SK-N-DZ (cell line): ENCODE results near the gene PLCB4.

Experiments used
- DNase-seq: peaks from one replicate; pipeline ENCODE4 v3.0.0-alpha.2; 2015; ENCODE audit warnings: low spot score

The PLCB4 gene

DNA sequence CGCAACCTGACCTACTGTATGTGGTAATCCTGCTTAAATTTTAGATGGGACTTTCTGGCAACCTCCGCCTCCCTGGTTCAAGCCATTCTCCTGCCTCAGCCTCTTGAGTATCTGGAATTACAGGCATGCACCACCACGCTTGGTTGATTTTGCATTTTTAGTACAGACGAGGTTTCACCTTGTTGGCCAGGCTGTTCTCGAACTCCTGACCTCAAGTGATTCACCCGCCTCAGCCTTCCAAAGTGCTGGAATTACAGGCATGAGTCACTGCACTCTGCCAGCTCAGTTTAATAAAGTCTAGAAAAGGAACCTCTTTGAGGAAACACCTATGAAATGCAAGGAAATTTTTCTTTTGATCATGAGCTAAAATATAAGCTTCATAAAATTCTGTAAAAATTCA, 9.0 kb upstream of the PLCB4 start:
- DNase-seq = no peak

DNA sequence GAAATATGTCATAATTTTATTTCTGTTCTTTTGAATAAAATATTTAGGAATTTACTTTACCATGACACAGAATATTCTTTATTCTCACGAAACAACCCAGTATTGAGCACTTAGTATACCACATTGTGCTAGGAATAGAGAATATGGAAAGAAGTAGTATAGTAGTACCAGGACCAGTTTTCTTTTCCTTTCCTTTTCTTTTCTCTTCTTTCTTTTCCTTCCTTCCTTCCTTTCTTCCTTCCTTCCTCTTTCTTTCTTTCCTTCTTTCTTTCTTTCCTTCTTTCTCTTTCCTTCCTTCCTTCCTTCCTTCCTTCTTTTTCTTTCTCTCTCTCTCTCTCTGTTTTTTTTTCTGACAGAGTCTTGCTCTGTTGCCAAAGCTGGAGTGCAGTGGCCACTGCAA, 7.5 kb upstream of the PLCB4 start:
- no peak for DNase-seq

DNA sequence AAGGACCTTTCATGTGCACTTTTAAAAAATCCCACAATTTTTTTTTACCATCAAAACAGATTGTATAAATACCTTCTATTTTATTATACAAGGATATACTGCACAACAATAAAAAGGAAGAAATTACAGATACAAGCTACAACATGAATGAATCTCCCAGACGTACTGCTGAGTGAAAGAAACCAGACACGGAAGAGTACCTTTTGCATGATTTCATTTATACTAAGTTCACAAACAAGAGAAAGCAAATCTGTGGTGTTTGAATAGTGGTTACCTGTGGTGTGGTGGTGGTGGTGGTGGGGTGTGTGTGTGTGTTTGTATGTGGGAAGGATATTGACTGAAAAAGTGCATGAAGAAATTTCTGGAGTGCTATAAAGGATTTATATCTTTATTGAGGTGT, 6.8 kb upstream of the PLCB4 start:
- DNase-seq = no peak

DNA sequence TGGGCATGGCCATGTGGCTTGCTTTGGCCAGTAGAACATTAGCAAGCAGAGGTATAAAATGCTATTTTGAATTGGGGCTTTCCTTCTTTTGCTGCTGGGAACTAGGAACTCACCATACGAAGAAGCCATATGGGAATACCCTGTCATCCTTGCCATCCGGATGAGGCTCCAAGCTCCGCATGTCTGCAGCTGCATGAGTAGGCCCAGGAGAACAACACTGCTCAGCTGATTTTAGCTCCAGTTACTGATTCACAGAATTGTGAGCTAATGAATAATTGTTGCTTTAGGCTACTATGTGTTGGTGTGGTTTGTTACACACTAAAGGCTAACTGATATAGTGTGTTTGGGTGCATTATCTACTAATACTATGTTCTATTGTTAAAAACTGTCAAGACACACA, 2.7 kb upstream of the PLCB4 start:
- no peak for DNase-seq

DNA sequence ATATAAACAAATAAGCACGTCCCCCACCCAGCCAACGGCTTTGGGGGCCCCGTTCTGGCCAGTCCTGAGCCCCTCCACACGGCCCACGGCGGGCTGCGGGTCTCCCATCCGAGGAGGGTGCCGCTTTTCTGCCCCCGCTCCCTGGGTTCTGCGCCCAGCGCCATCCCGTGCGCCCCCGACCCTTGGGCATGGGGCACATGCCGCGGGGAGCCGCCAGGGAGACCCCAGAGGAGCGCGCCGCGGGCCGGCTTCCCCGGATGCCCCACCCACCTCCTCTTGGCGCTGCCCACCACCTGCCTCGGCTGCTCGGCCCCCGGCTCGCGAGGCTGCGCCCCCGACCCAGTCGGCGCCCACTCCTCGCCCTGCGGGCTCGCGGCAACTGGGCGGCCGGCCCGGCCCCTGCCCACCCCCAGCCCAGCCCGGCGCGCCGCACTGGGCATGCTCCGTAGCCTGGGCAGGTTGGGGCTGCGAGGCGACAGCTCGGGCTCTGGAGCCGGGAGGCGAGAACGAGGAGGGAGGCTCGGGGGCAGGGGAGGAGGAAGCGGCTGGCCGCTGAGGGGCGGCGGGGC, 570 bp upstream of the PLCB4 start:
- peak; percentile 73 for DNase-seq

DNA sequence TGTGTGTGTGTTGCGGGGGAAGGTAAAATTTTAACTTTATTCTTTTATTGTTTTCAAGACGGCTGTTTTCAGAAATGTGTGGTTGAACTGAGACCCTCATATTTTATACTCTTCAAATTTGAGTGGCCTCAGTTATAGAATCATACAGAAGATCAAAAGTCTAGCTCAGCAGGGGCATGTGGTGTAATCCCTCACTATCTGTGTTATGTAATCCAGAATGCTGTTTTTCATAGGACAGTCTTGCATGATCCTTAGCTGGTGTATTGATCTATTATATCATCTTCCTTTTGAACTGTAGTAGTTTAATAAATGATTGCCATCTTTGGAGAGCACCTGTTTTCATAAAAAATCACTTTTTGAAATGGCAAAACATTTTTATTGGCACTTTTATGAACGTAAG, 1.4 kb downstream of the PLCB4 start:
- no peak for DNase-seq

DNA sequence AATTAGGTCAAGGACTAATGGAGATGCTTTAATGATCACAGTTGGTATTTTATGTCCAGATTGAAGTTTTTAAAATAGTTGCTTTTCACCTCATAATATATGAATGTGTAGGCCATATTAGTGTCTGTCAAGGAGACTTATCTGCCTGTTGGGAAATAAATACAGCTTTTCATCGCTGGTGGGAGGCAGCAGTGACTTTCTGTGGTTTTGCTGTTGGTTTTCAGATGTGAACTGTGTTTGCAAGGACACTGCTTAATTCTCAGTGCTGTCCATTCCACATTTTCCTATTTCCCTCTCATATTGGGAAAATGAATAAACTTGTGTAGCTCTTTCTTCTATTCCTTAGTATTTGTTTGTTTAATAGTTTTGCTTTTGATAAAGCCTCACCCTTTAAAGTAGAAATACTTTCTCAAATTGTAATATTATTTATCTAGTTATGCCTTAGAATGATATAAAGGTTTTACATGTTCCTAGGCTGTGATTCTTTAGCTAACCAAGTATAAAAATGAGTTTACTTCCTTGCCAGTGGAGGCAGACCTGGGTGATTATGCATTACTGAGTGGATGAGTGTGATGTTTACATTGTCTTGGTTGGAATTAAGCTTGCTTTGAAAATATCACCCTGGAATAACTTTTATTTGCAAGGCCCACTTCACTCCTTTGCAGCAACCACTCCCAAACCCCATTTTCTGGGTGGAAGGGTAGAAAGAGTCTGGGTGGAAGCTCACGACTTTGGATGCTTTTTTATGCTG, 3.3 kb downstream of the PLCB4 start:
- DNase-seq = no peak

DNA sequence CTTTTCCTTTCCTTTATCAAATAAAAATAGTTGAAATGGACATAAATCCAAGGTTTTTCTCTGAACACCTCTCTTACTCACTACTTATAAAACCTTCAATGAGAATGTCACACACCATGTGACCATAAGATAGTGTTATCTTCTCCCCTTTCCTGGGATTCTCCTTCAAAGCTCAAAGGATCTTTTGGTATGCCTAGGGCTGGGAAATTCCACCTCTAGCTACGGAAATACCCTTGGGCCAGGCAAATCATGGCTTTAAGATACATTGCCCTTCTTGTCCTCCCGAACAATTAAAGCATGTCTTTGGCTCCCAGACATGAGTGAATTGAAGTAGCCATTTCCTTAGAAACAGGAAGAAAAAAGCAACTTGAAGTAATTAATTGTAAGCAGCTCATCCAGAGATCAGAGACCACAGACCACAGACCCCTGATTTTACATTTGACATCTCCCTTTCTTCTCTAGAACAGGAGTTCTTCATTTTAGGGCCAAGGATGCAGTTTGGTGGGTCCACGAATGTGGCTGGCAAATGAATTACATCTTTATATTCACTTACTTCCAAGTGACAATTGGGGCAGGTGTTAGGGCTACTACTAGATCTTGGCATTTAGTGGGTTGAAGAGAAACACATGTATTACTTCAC, 4.1 kb downstream of the PLCB4 start:
- DNase-seq = no peak

DNA sequence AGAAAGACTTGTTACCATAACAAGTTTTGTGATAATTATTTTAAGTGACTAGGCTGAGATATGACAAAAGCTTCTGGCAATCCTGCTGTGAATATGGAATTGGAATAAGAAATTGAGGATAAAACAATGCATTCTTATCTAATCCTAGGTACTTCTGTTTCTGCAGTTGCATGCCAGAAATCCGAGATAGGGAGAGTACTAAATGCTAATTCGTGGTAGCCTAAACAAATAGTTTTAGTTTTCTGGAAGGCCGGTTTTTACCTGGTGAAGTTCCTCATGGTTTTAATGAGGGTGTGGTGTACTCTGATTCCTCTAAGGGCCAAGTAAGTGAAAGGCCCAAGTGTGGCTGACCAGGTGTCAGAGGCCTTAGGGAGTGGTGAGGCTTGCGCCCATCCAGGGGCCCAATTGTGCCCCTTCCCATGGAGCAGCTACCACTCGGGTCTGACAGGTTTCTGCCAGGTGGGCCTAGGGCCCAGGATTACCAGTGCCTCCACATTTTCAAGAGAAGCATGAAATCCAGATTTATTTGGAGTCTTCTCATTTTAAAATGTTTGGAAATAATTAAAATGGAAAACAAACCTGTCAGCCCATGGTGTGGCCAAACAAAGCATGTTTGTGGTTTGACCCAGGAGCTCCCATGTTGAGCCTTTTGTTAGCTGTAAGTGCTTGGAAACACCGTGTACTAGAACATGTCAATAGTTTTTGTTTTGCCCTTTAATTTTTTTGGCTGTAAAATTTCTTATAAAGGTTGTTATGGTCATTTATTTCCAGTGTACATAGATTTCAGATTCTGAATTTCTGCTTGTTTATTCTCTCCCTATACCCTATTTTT, 6.6 kb downstream of the PLCB4 start:
- no peak for DNase-seq

DNA sequence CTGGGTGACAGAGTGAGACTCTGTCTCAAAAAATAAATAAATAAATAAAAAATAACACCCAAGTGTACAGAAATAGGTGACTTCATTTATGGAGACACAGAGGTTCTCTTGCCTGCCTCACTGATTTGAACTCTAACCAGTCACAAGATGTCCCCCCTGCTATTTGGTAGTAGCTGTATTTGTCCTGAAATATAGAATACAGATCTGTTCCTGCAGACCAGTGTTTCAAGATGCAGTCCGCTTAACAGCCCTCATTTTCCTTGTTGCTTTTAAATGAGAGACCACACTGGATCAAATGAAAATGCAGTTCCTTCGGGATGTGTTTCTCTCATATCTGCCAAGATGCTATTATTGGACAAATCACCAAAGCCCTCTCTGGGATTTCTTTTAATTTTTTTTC, 7.6 kb downstream of the PLCB4 start:
- no peak for DNase-seq

DNA sequence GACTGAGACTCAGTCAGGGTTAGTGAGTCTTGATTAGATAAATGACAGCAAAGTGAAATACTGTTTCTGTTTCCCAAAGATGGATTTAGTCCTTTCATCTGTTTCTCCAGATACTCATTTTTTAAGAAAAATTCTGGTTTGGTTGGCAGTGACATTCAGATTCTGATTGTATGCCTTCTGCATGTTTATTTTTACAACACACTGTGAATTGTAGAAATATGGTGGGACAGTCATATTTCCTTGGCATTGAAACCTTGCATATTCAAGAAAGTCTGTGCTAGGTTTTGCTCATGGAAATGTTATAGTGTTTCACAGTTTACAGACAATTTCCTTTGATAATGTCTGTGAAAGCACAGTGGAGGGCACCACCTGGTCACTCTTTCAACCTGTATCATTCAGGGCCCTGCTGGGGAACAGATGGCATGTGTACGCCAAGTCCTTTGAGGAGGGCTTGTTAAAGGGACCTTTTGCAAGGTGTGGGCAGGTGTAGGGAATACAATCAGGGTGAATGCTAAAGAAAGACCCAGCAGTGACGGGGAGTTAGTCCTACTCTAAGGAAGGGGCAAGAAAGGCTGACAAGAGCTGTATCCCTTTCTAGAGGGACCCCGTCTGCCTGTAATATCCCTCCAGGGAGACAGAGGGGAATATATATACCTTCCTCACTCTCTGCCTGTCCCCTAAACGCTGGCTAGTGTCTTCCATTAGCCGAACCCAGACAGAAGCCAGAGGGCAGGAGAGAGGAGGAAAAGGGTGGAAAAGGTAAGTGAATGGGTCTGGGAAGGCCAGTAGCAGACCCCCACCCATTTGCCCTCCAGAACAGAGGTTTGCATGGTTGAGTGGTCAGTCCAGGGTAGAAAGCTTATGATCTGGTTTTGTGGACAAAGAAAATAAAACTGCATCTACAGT, 10.2 kb downstream of the PLCB4 start:
- DNase-seq = no peak

DNA sequence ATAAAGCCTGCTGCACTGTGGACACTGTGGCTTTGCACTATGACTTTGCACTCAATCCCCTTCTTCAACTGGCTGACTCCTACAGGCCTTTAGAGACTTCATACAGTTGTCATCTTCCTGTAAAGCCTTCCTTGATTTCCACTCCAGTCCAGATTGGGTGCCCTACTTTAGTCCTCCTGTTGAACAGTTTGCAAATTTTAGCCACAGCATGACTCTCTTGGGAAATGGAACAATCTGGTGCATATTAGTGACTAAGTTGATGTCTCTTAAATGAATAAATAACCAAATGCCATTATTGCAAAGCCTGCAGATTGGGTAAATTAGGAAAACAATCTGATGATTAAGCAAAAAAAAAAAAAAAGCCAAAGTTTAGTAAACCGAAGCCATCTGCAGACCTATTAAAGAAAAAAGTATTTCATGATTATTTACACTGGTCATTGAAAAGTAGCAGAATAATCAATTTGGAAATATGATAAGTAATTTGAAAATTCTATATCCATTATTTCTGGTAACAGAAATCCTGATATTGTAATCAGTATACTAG, 12.6 kb downstream of the PLCB4 start:
- DNase-seq = no peak

DNA sequence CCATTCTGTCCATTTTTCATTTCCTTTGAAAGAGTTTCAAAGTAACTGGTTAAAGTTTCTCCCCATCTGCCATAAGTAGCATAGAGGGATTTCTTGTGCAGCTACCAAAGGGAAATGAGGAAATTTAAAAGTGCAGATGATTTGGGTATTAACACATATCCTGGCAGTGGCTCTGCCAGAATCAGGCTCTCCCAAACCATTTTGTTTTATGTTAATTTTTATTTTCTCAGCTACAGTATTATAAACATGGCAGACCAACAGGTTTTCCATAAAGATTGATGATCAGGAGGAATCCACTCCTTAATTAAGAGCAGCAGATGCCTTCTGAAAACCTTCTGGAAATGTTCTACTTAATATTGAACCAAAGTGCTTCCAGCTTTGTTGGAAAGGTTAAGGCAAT, 13.9 kb downstream of the PLCB4 start:
- DNase-seq = no peak

DNA sequence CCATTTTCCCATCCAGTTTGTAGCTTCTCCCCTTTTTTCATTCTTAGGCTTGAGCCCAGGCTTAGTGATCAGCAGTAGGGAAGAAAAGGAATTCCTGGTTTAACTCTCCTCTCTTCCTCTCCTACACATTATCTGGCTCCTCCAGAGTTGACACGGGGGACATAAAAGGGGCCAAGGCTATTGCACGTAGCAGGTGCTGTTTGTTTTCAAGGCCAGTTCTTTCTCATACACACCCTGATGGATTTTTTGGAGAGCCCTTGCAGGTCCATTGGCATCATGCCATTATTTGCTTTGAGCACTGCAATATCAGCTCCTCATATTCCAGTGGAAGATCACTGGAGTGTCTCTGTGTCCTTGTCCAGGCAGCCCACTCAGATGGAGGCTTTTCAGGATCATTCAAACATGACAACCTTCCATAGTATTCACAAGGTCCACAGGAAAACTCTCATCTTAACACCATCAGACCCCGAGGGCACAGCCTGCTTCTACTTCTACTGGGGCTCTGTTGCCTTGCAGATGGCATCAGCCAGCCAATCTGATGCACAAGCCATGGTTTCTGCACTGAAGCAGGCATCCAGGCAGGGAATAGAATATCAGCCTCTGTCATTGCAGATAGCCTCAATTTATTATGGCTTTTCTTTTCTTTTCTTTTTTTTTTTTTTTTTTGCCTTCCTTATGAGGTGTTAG, 18.8 kb downstream of the PLCB4 start:
- DNase-seq = no peak

DNA sequence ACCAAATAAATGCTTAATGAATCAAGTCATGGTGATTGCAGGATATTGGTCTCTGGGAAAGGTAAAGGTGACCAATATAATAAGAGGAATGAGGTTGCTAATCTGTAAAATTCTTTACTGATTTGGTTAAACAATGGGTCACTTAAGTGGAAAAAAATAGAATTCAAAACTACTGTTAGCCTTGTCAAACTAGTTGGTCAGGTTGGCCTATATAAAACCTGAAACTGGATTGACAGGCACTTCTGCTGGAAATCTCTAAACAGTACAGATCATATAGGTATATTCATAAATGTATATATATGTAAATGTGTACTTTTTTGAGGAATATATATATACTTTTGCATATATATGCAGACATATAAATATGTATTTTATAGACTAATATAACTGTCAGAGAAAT, 19.7 kb downstream of the PLCB4 start:
- no peak for DNase-seq

DNA sequence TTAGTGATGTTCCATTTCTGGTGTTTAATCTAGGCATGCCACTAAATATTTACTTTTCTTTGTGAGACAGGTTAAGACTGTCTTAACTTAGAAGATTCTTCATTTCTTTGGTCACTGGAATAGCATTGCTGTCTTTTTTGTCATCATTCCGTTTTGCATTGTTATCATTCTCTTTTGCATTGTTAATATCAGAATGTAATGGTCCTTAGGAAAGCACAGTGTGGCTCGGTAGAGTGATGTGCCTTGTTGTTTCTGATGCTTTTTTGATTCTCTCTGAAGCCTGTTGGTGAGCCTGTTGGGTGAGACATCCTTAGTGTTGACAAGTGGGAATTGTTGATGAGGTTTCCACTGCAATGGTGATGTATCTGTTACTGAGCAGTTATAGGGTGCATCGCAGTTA, 23.2 kb downstream of the PLCB4 start:
- no peak for DNase-seq

DNA sequence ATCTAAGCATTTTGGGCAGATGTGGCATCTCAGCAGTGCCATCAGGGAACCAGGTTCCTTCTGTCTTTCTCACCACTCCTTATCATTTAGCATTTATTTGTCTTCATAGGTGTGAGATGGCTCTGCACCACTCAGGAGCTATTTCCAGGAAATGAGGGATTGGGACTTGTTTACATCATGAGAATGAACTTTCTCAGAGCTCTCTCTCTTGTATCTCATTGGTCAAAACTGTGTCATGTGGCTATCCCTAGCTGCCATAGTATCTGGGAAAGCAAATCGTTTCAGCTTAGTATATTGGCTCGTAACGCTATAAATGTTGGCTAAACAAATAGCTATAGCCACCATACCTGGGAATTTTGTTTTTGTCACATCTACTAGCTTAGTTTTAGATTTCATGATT, 23.8 kb downstream of the PLCB4 start:
- no peak for DNase-seq

DNA sequence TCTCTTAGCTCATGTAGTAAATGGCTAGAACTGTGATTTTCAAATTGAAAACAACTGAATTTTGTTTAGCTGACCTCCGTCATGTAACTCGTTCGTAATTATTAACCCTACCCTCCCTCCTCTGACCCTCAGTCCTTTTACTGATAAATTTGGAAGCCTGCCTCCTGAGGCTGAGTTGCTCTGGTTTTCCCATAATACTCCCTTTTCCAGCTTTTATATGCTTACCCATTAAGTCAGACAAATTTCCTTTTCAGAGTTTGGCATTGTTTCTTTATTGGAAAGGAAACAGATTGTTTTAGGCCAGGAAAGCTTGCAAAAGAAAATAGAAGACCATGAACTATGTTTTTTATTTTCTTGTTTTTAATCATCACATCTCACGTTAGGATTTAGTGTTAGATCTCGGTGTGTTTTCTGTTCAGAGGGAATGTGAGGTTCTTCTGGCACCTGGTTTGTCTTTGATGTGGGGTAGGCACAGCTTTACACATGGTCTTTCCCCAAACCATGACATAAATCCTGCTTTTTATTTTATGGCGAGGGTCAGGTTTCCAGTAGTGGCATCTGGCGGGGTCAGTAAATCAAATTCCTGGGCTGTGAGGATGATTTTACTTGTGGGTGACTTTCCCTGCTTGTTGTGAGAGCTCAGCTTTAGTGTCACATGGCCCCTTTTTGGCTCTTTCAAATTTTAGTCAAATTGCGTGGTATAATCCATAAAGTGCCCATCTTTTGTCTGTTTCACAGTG, 24.5 kb downstream of the PLCB4 start:
- DNase-seq = peak; percentile 25

DNA sequence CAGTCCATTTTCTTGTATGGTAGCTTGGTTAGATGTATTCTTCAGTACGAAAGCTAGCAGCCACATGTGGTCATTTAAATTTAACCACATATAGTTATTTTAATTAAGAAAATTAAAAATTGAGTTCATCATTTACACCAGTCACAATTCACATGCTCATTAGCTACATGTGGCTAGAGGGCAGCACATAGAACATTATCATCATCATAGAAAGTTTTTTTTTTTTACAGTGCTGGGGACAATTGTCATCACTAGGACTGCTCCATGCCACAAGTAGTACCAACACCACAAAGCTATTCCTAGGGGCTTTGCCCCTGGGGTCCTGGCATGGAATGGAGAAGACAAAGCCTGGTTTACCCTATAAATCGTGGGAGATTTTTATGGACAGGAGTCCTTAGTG, 30.5 kb downstream of the PLCB4 start:
- DNase-seq = no peak

DNA sequence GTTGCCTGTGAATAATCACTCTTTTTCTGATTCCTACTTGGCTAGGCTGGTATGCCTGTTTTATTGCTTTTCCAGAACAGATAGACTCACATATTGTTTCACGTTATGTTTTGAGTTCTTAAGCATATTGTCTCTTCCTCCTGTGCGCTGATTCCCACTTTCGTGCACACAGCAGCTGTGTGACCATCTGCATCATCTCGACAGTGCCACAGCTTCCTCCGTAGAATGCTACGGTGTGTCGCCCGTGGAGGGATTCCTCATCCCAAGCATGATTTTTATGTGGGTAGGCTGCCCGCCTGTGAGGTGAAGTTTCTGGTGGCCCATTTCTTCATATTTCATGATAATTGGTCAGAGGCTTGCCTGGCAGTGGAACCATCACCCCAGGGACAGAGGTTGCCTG, 31.8 kb downstream of the PLCB4 start:
- no peak for DNase-seq
